Activated CD4-positive, alpha-beta T cell treated with anti-CD3 and anti-CD28 coated beads for 4 hours (primary cell): ENCODE results near the gene CHIT1.

Experiments used
- DNase-seq, 2 donors: peaks; one replicate each; pipeline ENCODE4 v3.0.0-alpha.2; 2020

Gene CHIT1

GRCh38 chr1:203172184-203173010 lies 57.1 kb downstream of the CHIT1 start:
- peak; percentile 28 to 44 for DNase-seq

GRCh38 chr1:203171341-203172183 lies 57.9 kb downstream of the CHIT1 start:
- no peak for DNase-seq

GRCh38 chr1:203170625-203171330 lies 58.7 kb downstream of the CHIT1 start:
- no peak for DNase-seq

- DNase-seq = no peak
Measured at GRCh38 chr1:203169770-203170520, 59.5 kb downstream of the CHIT1 start.

- no peak for DNase-seq
Measured at GRCh38 chr1:203168991-203169390, 60.5 kb downstream of the CHIT1 start.

- DNase-seq = no peak
Measured at GRCh38 chr1:203168256-203168786, 61.2 kb downstream of the CHIT1 start.

GRCh38 chr1:203167913-203168200 lies 61.6 kb downstream of the CHIT1 start:
- DNase-seq = no peak

- DNase-seq = no peak
Measured at GRCh38 chr1:203167026-203167912, 62.2 kb downstream of the CHIT1 start.

- DNase-seq = no peak
Measured at GRCh38 chr1:203166192-203166940, 63.1 kb downstream of the CHIT1 start.
